ENCODE data around the gene TNIK.

DNA sequence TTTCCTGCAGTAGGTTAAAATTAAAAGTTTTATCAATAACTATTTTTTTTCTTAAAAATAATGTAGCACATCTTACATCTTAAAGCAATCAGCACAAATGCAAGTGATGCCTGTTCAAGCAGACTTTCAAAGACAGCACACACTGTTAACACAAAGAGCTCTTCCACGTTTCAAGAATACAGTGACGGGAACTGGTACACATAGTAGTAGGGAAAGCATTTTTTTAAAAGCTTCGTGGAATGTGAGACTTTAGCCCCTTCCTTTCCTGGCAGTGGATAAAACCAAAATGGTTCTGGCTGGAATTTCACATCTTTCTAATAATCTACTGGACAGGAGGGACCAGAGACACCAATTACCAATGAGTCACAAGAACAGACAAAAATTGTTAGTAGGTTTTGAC, 400.2 kb downstream of the TNIK start:
- TF ChIP-seq, protein P1, sequence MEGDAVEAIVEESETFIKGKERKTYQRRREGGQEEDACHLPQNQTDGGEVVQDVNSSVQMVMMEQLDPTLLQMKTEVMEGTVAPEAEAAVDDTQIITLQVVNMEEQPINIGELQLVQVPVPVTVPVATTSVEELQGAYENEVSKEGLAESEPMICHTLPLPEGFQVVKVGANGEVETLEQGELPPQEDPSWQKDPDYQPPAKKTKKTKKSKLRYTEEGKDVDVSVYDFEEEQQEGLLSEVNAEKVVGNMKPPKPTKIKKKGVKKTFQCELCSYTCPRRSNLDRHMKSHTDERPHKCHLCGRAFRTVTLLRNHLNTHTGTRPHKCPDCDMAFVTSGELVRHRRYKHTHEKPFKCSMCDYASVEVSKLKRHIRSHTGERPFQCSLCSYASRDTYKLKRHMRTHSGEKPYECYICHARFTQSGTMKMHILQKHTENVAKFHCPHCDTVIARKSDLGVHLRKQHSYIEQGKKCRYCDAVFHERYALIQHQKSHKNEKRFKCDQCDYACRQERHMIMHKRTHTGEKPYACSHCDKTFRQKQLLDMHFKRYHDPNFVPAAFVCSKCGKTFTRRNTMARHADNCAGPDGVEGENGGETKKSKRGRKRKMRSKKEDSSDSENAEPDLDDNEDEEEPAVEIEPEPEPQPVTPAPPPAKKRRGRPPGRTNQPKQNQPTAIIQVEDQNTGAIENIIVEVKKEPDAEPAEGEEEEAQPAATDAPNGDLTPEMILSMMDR (IDR thresholded peaks at IDR 0.05): no peak
- no peak for TF ChIP-seq ZFX (IDR thresholded peaks at IDR 0.05; ENCODE audit: borderline replicate concordance)
